Body of pancreas (tissue), 4 donors: ENCODE results near the gene FAM25C.
"Not testable (repeated sequence)": the region's sequence is repeated elsewhere in the genome, so short reads cannot be mapped to it uniquely, and the experiment has no call there.

ENCODE experiments used
- POLR2A ChIP-seq, 3 donors: fragments of 450-650 bp; IDR thresholded peaks; one replicate each; pipeline ENCODE4 v1.6.1; 2016; ENCODE audit warnings: antibody characterized with exemption in 3 of 3, mild to moderate bottlenecking in 2 of 3
- TF ChIP-seq, protein P1 (sequence below), 7 experiments: fragments of 450-650 bp in 4 of 7; fragments of 200-600 bp in 3 of 7; sonication (generic) in 3 of 7; IDR thresholded peaks; one replicate each; pipeline ENCODE4 v1.5.1; 2016 to 2019; ENCODE audit warnings: antibody characterized with exemption in 7 of 7

DNA sequence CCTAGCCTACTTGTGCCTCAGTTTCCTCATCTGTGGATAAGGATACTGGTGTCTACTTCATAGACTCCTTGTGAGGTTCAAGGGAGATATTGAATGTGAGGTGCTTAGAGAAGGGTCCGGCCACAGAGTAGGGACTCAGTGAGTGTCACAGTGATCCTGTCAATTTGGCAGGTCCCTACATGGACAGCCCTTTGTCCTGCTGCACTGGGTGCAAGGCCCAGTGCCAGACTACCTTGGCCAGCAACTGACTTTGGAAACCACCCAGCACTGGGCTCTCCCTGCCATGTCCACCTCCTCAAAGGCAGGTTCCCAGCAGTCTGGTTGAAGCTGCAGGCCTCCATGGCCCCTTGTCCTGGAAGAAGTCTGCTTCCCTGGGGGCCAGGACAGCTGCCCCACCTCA is 9.5 kb downstream of the FAM25C start:
- TF ChIP-seq, protein P1, sequence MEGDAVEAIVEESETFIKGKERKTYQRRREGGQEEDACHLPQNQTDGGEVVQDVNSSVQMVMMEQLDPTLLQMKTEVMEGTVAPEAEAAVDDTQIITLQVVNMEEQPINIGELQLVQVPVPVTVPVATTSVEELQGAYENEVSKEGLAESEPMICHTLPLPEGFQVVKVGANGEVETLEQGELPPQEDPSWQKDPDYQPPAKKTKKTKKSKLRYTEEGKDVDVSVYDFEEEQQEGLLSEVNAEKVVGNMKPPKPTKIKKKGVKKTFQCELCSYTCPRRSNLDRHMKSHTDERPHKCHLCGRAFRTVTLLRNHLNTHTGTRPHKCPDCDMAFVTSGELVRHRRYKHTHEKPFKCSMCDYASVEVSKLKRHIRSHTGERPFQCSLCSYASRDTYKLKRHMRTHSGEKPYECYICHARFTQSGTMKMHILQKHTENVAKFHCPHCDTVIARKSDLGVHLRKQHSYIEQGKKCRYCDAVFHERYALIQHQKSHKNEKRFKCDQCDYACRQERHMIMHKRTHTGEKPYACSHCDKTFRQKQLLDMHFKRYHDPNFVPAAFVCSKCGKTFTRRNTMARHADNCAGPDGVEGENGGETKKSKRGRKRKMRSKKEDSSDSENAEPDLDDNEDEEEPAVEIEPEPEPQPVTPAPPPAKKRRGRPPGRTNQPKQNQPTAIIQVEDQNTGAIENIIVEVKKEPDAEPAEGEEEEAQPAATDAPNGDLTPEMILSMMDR (IDR thresholded peaks at IDR 0.05): not testable (repeated sequence)
- not testable (repeated sequence) for TF ChIP-seq POLR2A (IDR thresholded peaks at IDR 0.05)
